Nephron progenitor cell (in vitro differentiated cells): Measurements from ENCODE around the gene DGKD.
A peak's percentile ranks its signal among the peaks of the same experiment; 100 is the strongest.

ENCODE experiments used
- DNase-seq: peaks from one replicate; pipeline ENCODE4 v3.0.0; 2021
- H3K27ac Mint-ChIP-seq: 2 replicates; pipeline ENCODE4 v1.8.0; 2021; ENCODE audit warnings: mild to moderate bottlenecking, moderate library complexity, mixed read lengths
- H3K27me3 Mint-ChIP-seq: 2 replicates; pipeline ENCODE4 v1.8.0; 2021; ENCODE audit warnings: mild to moderate bottlenecking, low read depth, mixed read lengths; ENCODE audit not compliant: poor library complexity
- H3K36me3 Mint-ChIP-seq: 2 replicates; pipeline ENCODE4 v1.8.0; 2021; ENCODE audit warnings: low read depth, mixed read lengths
- H3K4me1 Mint-ChIP-seq: 2 replicates; pipeline ENCODE4 v1.8.0; 2021; ENCODE audit warnings: mixed read lengths
- H3K4me3 Mint-ChIP-seq: 2 replicates; pipeline ENCODE4 v1.8.0; 2021; ENCODE audit warnings: mild to moderate bottlenecking, moderate library complexity, mixed read lengths
- H3K9me3 Mint-ChIP-seq: 2 replicates; pipeline ENCODE4 v1.8.0; 2021; ENCODE audit warnings: mild to moderate bottlenecking, moderate library complexity, mixed read lengths
- TF ChIP-seq, protein P1 (sequence below): fragments of 200-600 bp; sonication (generic); IDR thresholded peaks from 2 replicates; pipeline ENCODE4 v1.5.0; 2021; ENCODE audit warnings: antibody characterized with exemption

Gene DGKD

DNA sequence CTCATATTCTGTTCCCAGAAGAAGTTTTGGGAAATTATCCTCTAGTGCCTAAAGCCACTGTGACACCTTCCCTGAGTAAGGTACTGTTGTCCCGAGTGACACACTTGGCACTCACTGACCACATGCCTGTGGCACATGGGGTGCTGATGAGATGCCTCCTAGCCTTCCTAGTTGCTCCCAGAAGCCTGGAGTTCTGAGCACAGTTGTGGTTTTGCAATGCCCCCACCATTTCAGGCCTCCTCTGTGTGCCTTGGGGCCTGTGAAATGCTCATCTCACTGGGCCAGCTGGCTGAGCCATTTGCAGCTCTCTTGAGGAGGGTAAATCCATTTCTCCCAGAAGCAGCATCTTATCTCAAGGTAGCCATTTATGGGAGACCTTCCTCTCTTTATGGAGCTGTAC lies 91.8 kb downstream of the DGKD start:
- Mint-ChIP-seq H3K27me3 (peaks cover 3% of the 10 kb centered on the region), H3K4me3 (no peak overlapping the region), H3K36me3 (peaks cover 48% of the 10 kb centered on the region), H3K9me3 (no peaks in the 10 kb centered on the region), H3K4me1 (peaks cover 32% of the 10 kb centered on the region), H3K27ac (no peak overlapping the region)
- DNase-seq: no peak
- TF ChIP-seq, protein P1, sequence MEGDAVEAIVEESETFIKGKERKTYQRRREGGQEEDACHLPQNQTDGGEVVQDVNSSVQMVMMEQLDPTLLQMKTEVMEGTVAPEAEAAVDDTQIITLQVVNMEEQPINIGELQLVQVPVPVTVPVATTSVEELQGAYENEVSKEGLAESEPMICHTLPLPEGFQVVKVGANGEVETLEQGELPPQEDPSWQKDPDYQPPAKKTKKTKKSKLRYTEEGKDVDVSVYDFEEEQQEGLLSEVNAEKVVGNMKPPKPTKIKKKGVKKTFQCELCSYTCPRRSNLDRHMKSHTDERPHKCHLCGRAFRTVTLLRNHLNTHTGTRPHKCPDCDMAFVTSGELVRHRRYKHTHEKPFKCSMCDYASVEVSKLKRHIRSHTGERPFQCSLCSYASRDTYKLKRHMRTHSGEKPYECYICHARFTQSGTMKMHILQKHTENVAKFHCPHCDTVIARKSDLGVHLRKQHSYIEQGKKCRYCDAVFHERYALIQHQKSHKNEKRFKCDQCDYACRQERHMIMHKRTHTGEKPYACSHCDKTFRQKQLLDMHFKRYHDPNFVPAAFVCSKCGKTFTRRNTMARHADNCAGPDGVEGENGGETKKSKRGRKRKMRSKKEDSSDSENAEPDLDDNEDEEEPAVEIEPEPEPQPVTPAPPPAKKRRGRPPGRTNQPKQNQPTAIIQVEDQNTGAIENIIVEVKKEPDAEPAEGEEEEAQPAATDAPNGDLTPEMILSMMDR: no peak

DNA sequence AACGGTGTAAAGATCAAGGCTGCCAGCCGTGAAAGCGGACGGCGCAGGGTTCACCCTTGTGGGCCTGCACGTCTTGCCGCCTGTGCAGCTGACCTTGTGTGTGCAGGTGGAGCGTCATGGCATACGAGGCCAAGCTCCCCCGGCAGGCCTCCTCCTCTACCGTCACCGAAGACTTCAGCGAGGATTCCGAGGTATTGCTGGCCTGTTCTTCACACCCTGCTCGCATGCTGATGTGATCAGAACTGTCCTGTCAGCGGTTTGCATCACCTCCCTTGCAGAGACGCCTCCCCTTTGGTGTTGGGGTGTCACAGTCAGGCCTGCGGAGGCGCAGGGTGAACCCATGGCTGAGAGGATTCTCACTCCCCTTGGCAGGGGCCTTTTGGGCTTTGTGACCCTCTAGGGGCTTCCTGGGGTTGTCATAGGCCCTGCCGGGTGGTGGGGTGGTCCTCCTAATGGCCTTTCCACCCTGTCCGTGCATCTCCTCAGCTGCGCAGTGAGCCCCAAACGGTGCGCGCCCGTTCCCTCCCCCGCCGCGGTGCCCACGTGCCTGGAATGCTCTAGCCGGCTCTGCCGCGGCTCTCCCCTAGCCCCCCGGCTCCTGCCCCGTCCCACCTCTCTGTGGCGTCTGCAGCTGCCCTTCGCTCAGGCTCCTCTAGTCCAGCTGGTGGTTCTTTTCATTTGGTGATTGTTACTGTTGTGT lies 92.5 kb downstream of the DGKD start:
- no peak overlapping the region for H3K4me3 Mint-ChIP-seq
- peaks cover 49% of the 10 kb centered on the region for H3K36me3 Mint-ChIP-seq
- peaks cover 2% of the 10 kb centered on the region for H3K27me3 Mint-ChIP-seq
- H3K4me1 Mint-ChIP-seq: peaks cover 32% of the 10 kb centered on the region
- DNase-seq: no peak
- H3K27ac Mint-ChIP-seq: peak overlapping the region; percentile 29
- no peaks in the 10 kb centered on the region for H3K9me3 Mint-ChIP-seq
- TF ChIP-seq, protein P1: no peak

DNA sequence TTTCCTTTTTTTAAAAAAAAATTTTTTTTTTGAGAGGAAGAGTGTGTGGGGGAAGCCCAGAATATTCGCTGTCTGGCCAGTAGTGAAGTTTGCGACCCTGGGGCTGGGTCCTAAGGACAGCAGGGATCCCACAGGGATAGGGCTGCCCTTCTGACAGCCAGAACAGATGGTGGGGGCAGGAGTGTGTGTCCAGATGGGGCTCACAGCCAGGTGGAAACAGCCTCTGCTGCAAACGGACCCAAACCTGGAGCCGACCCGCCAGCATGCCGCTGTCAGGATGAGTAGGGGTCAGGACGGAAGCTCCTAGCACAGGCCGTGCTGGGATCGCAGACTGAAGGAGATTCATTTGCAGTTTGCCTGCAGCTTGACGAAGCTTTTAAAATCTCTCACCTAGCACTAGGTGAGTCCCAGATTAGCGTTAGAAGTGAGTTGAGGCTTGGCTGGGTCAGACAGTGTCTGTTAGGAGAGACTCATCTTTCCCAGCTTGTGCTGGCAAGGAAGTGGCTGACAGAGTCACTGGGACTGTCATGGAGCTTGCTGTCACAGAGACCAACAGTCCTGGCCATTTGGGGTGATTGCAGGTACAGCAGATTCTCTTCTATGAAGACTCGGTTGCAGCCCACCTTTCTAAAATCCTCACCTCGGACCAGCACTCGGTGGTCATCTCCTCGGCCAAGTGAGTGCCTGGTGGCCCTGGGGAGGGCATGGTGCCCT lies 93.4 kb downstream of the DGKD start:
- TF ChIP-seq, protein P1: no peak
- H3K27me3 Mint-ChIP-seq: no peaks in the 10 kb centered on the region
- DNase-seq: no peak
- peaks cover 32% of the 10 kb centered on the region for H3K4me1 Mint-ChIP-seq
- H3K36me3 Mint-ChIP-seq: peaks cover 57% of the 10 kb centered on the region
- H3K4me3 Mint-ChIP-seq: no peak overlapping the region
- H3K27ac Mint-ChIP-seq: no peak overlapping the region
- no peaks in the 10 kb centered on the region for H3K9me3 Mint-ChIP-seq

DNA sequence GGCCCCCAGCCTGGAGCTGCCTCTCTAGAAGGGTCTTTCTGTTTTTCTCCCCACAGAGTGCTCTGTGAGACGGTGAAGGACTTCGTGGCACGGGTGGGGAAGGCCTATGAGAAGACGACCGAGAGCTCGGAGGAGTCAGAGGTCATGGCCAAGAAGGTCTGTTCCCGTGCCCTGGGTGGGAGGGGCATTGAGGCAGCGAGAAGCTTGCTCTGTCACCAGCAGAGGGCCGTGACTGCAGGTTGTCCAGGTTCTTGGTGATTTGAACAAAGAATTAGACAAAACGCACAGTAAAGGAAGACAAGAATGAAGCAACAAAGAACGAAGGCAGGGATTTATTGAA lies 93.9 kb downstream of the DGKD start:
- peaks cover 31% of the 10 kb centered on the region for H3K4me1 Mint-ChIP-seq
- no peaks in the 10 kb centered on the region for H3K27me3 Mint-ChIP-seq
- no peaks in the 10 kb centered on the region for H3K9me3 Mint-ChIP-seq
- H3K4me3 Mint-ChIP-seq: no peak overlapping the region
- peak; percentile 39 for DNase-seq
- H3K36me3 Mint-ChIP-seq: peaks cover 55% of the 10 kb centered on the region
- TF ChIP-seq, protein P1: no peak
- H3K27ac Mint-ChIP-seq: no peak overlapping the region

DNA sequence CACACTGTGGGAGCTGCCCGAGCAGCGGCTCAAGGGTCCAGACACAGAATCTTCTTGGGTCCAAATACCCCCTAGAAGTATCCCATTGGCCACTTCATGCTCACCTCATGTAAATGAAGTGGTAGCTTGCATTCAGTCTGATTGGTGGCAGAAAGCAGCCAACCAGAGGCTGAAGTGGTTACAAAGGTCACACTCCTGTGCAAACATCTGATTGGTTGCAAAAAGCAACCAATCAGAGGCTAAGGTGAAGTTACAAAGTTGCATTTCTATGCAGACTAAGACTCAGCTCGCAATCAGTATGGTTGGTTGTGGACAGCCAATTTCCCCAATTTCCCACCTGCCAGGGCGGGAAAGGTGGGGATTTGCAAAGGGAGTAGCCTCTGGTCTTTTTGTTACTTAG lies 94.3 kb downstream of the DGKD start:
- no peaks in the 10 kb centered on the region for H3K27me3 Mint-ChIP-seq
- peaks cover 27% of the 10 kb centered on the region for H3K4me1 Mint-ChIP-seq
- H3K27ac Mint-ChIP-seq: no peak overlapping the region
- H3K36me3 Mint-ChIP-seq: peaks cover 53% of the 10 kb centered on the region
- DNase-seq: no peak
- TF ChIP-seq, protein P1: no peak
- H3K4me3 Mint-ChIP-seq: no peak overlapping the region
- no peaks in the 10 kb centered on the region for H3K9me3 Mint-ChIP-seq
